GM18520 (cell line): ENCODE measurements around the gene STATH.
"Not testable (repeated sequence)": the region's sequence is repeated elsewhere in the genome, so short reads cannot be mapped to it uniquely, and the experiment has no call there.

ENCODE experiments used
- ATAC-seq: cut with Tn5 transposase; IDR thresholded peaks from one replicate; pipeline ENCODE4 v1.9.1; 2021; ENCODE audit not compliant: unreplicated experiment

Gene STATH

GRCh38 chr4:69995526-69996016 lies at the start of gene STATH:
Gene STATH (plus strand): TSS chr4:69995966. CDS start chr4:69998438, 2,472 bp downstream.
- ATAC-seq = no peak

- ATAC-seq = no peak
Observed at GRCh38 chr4:69951602-69952001, 44.2 kb upstream of the STATH start.

GRCh38 chr4:69957209-69957608 lies 38.6 kb upstream of the STATH start:
- no peak for ATAC-seq

GRCh38 chr4:69965628-69966027 lies 30.1 kb upstream of the STATH start, which contains the start of gene CSN2:
Gene CSN2 (minus strand): TSS chr4:69965728. CDS start chr4:69960995, 4,733 bp downstream.
- ATAC-seq = no peak

GRCh38 chr4:69970071-69970470 lies 25.7 kb upstream of the STATH start:
- no peak for ATAC-seq

- ATAC-seq = no peak
Observed at GRCh38 chr4:69974631-69975030, 21.1 kb upstream of the STATH start.

GRCh38 chr4:69977582-69977981 lies 18.2 kb upstream of the STATH start:
- no peak for ATAC-seq

- no peak for ATAC-seq
Observed at GRCh38 chr4:69984030-69984443, 11.7 kb upstream of the STATH start.

GRCh38 chr4:69986663-69987062 lies 9.1 kb upstream of the STATH start:
- ATAC-seq = no peak

GRCh38 chr4:69991016-69991415 lies 4.8 kb upstream of the STATH start:
- ATAC-seq = no peak

- no peak for ATAC-seq
Observed at GRCh38 chr4:69994782-69995181, 984 bp upstream of the STATH start.

- ATAC-seq = peak; percentile 56
Observed at GRCh38 chr4:69999420-69999819, 3.7 kb downstream of the STATH start.

- no peak for ATAC-seq
Observed at GRCh38 chr4:70000711-70001110, 4.9 kb downstream of the STATH start.

GRCh38 chr4:70002507-70002906 lies 6.7 kb downstream of the STATH start:
- no peak for ATAC-seq

GRCh38 chr4:70008771-70009170 lies 13.0 kb downstream of the STATH start:
- ATAC-seq = no peak

GRCh38 chr4:70019006-70019405 lies 23.2 kb downstream of the STATH start:
- not testable (repeated sequence) for ATAC-seq

- ATAC-seq = no peak
Observed at GRCh38 chr4:70023218-70023617, 27.5 kb downstream of the STATH start.

- no peak for ATAC-seq
Observed at GRCh38 chr4:70027011-70027410, 31.2 kb downstream of the STATH start.

GRCh38 chr4:70028159-70028558 lies 32.4 kb downstream of the STATH start, which contains the start of gene HTN3:
Gene HTN3 (plus strand): TSS chr4:70028459. CDS start chr4:70030741, 2,282 bp downstream.
- ATAC-seq = not testable (repeated sequence)

- not testable (repeated sequence) for ATAC-seq
Observed at GRCh38 chr4:70037559-70037958, 41.8 kb downstream of the STATH start.

- ATAC-seq = not testable (repeated sequence)
Observed at GRCh38 chr4:70039928-70040327, 44.2 kb downstream of the STATH start.

- no peak for ATAC-seq
Observed at GRCh38 chr4:70041652-70042286, 46.0 kb downstream of the STATH start.

- ATAC-seq = not testable (repeated sequence)
Observed at GRCh38 chr4:70050138-70050537, 54.4 kb downstream of the STATH start, which contains the start of gene HTN1. Gene HTN1 (plus strand): TSS chr4:70050438. CDS start chr4:70053077, 2,639 bp downstream.
